Measurements from ENCODE around the gene NGB.

NGB gene

GRCh38 chr14:77279719-77280118 lies 8.7 kb upstream of the NGB start:
- H3K4me3 ChIP-seq (ENCODE audit: low read depth, low read length), result no peak overlapping the region
- H3K27ac ChIP-seq, result no peak overlapping the region
- H3K27me3 ChIP-seq (ENCODE audit: insufficient read depth, low read depth, severe bottlenecking), result no peaks in the 10 kb centered on the region
- DNase-seq, result no peak
- no peaks in the 10 kb centered on the region for H3K9me3 ChIP-seq (ENCODE audit: severe bottlenecking)
- TF ChIP-seq, protein P1, sequence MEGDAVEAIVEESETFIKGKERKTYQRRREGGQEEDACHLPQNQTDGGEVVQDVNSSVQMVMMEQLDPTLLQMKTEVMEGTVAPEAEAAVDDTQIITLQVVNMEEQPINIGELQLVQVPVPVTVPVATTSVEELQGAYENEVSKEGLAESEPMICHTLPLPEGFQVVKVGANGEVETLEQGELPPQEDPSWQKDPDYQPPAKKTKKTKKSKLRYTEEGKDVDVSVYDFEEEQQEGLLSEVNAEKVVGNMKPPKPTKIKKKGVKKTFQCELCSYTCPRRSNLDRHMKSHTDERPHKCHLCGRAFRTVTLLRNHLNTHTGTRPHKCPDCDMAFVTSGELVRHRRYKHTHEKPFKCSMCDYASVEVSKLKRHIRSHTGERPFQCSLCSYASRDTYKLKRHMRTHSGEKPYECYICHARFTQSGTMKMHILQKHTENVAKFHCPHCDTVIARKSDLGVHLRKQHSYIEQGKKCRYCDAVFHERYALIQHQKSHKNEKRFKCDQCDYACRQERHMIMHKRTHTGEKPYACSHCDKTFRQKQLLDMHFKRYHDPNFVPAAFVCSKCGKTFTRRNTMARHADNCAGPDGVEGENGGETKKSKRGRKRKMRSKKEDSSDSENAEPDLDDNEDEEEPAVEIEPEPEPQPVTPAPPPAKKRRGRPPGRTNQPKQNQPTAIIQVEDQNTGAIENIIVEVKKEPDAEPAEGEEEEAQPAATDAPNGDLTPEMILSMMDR (IDR thresholded peaks at IDR 0.05; ENCODE audit: low read depth, low read length), result no peak
- peaks cover 29% of the 10 kb centered on the region for H3K36me3 ChIP-seq

- no peaks in the 10 kb centered on the region for H3K27me3 ChIP-seq (ENCODE audit: insufficient read depth, low read depth, severe bottlenecking)
- peaks cover 25% of the 10 kb centered on the region for H3K36me3 ChIP-seq
- no peaks in the 10 kb centered on the region for H3K9me3 ChIP-seq (ENCODE audit: severe bottlenecking)
- no peak for DNase-seq
- no peak overlapping the region for H3K27ac ChIP-seq
- TF ChIP-seq, protein P1 (IDR thresholded peaks at IDR 0.05; ENCODE audit: low read depth, low read length), result peak; percentile 53
- no peak overlapping the region for H3K4me3 ChIP-seq (ENCODE audit: low read depth, low read length)
Observed at GRCh38 chr14:77278461-77279230, 7.6 kb upstream of the NGB start.

DNA sequence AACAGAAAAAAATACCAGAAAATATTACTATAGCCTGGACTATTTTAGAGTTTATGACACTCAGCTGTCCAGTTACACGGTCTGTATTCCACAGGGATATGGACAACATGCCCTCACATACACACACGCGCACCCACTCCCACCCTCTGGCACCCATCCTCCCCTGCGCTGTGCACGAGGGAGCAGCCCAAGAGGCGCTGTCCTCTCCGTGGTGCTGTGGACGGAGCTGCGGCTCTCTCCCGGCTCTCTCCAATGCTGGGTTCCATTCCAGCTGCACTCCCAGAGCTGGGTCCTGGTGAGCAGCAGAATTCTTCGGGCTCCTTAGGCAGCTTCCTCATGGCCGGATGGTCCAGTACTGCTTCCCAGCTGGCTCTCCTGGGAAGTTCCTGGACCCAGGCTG lies 6.0 kb upstream of the NGB start:
- Histone ChIP-seq H3K9me3 (ENCODE audit: severe bottlenecking) (no peaks in the 10 kb centered on the region), H3K27ac (no peak overlapping the region), H3K36me3 (peaks cover 12% of the 10 kb centered on the region), H3K4me3 (ENCODE audit: low read depth, low read length) (no peak overlapping the region), H3K27me3 (ENCODE audit: insufficient read depth, low read depth, severe bottlenecking) (no peaks in the 10 kb centered on the region)
- TF ChIP-seq, protein P1 (IDR thresholded peaks at IDR 0.05; ENCODE audit: low read depth, low read length), result no peak
- no peak for DNase-seq

DNA sequence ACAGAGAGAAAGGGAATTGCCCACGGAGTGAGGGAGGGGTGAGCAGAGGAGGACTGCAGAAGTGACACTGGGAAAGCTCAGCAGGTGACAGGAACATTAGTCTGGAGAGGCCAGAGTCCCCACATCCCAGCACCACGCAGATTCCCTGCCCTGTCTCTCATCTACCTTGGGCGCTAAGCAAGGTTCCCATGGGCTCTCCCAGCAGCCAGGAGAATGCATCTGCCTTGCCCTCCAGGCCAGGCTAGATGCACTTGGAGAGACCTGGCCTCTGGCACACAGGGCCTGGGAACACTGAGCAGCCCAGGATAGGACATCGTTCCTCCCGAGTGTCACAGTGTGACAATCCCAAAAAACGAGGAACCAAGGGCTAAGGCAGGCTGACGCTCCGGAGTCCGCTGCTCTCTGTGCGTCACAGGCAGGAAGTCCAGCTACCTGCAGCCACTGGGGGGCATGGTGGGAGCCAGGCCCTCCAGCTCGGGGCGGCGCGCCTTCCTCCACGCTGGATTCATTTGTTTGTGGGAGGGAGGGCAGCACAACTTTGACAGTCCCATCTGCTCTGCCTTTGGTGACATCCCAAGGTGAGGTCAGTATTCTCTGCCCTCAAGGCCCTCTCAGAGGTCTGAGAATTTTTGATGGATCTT lies 5.4 kb upstream of the NGB start:
- H3K36me3 ChIP-seq, result peaks cover 12% of the 10 kb centered on the region
- no peak for DNase-seq
- H3K27me3 ChIP-seq (ENCODE audit: insufficient read depth, low read depth, severe bottlenecking), result no peaks in the 10 kb centered on the region
- TF ChIP-seq, protein P1 (IDR thresholded peaks at IDR 0.05; ENCODE audit: low read depth, low read length), result no peak
- no peaks in the 10 kb centered on the region for H3K9me3 ChIP-seq (ENCODE audit: severe bottlenecking)
- H3K4me3 ChIP-seq (ENCODE audit: low read depth, low read length), result no peak overlapping the region
- H3K27ac ChIP-seq, result no peak overlapping the region

- H3K36me3 ChIP-seq, result peaks cover 12% of the 10 kb centered on the region
- H3K4me3 ChIP-seq (ENCODE audit: low read depth, low read length), result no peak overlapping the region
- no peak for DNase-seq
- H3K9me3 ChIP-seq (ENCODE audit: severe bottlenecking), result no peaks in the 10 kb centered on the region
- no peak overlapping the region for H3K27ac ChIP-seq
- no peaks in the 10 kb centered on the region for H3K27me3 ChIP-seq (ENCODE audit: insufficient read depth, low read depth, severe bottlenecking)
- TF ChIP-seq, protein P1 (IDR thresholded peaks at IDR 0.05; ENCODE audit: low read depth, low read length), result 0 out of 2 replicates have a peak, but pooled peaks have one; percentile 8
Observed at GRCh38 chr14:77275601-77276017, 4.6 kb upstream of the NGB start.

All from WERI-Rb-1 (cell line).